T-helper 2 cell (primary cell): ENCODE data around the gene MRPS30.
"Not testable (repeated sequence)": the region's sequence is repeated elsewhere in the genome, so short reads cannot be mapped to it uniquely, and the experiment has no call there.

Experiments
- DNase-seq, 5 experiments: peaks; one replicate each; pipeline versions ENCODE4 v3.0.0 to v3.0.0-alpha.2; 2012 to 2022
- total RNA-seq, 2 donors: gene quantifications; one replicate each; lab custom pipeline; 2026; lab: John Stamatoyannopoulos, UW

The MRPS30 gene
- total RNA-seq, result 49.6 to 65.3 reads per million in 2 donors

GRCh38 chr5:44808435-44809214 is at the start of gene MRPS30:
TSS of gene MRPS30 (plus strand) at chr5:44808947. CDS start at chr5:44808963, 16 bp downstream.
- peak; percentile 53 to 98 (median 81) for DNase-seq

- no peak for DNase-seq
Measured at GRCh38 chr5:44769200-44769876, 39.4 kb upstream of the MRPS30 start.

GRCh38 chr5:44769877-44770209 is 38.9 kb upstream of the MRPS30 start:
- DNase-seq, result no peak

GRCh38 chr5:44770780-44771717 is 37.7 kb upstream of the MRPS30 start:
- no peak for DNase-seq

- not testable (repeated sequence) for DNase-seq
Measured at GRCh38 chr5:44772397-44772796, 36.4 kb upstream of the MRPS30 start.

DNA sequence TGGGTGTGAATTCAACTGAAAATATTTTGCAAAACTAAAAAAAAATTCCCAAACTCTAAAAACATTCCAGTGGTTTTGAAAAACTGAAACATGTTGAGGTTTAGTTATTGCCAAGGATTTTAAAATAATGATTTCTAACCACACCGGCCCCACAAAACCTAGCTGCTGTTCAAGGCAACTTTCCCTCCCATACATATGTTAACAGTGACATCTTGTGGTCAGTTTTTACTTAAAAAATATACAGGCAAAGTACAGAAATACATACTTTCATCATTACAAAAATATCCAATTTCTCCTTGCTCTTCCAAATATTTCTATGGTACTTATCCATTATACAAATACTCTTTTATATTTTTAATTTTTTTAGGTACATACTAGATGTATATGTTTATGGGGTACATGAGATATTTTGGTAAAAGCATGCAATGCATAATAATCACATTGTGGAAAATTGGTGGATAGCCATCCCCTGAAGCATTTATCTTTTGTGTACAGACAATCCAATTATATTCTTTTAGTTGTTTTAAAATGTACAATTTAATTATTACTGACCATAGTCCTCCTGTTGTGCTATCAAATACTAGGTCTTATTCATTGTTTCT is 34.4 kb upstream of the MRPS30 start:
- peak in 1 of 5 experiments; percentile 34 for DNase-seq

DNA sequence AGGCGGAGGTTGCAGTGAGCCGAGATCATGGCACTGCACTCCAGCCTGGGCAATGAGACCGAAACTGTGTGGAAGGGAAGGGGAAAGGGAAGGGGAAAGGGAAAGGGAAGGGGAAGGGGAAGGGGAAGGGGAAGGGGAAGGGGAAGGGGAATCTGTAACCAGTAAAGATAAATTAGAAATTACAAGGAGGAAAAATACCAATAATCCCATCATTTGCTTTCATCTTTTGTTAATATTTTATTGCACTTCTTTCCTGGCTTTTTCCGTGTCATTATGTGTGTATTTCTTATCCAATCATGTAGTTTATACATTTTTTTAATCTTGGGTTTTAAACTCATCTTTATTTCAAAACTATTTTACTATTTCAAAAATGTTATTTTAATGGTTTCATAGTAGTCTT is 29.6 kb upstream of the MRPS30 start:
- DNase-seq, result no peak

GRCh38 chr5:44783634-44784315 is 25.0 kb upstream of the MRPS30 start:
- DNase-seq, result no peak

- no peak for DNase-seq
Measured at GRCh38 chr5:44787731-44788130, 21.0 kb upstream of the MRPS30 start.

- not testable (repeated sequence) for DNase-seq
Measured at GRCh38 chr5:44789372-44789995, 19.3 kb upstream of the MRPS30 start.

DNA sequence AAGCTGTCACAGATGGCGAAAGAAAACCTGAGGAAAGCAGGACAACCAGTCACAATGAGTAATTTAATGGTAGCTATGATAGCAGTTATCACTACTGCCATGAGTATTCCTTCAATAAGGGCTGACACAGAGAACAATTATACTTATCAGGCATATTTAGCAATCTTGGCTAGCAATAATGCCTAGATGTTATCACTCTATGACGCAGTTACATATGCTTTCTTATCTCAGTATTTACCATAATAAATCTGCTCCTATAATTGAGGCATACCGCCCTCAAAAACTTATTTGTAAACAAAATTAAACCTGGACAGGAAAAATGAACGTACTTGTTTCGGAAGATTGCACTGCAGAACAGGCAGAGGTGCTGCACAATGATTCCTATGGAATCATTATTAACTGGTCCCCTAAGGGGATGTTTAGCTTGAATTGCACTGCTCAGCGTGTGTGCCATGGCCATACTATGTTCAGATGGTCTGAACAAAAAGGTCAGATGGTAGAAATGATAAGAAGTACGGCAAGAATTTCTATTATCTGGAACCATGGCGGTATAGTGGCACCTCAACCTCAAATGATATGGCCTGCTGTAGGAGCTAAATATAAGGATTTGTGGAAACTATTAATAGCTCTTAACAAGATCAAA is 16.6 kb upstream of the MRPS30 start:
- not testable (repeated sequence) for DNase-seq

DNA sequence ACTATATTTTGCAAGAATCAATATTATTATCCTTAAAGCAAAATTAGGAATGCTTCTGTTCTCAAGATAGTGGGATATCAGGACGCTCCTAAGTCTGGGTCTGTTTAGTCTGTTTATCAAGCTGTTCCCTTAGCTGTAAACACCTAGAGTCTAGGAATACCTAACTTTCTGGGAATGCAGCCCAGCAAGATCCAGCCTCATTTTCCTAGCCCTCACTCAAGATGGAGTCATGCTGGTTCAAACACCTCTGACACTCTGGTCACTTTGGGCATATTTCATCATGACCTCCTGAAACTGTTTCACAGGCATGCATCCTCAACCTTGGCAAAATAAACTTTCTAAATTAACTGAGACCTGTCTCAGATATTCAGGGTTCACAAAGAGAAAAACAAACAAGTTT is 14.4 kb upstream of the MRPS30 start:
- DNase-seq, result no peak

- no peak for DNase-seq
Measured at GRCh38 chr5:44795496-44795895, 13.3 kb upstream of the MRPS30 start.

DNA sequence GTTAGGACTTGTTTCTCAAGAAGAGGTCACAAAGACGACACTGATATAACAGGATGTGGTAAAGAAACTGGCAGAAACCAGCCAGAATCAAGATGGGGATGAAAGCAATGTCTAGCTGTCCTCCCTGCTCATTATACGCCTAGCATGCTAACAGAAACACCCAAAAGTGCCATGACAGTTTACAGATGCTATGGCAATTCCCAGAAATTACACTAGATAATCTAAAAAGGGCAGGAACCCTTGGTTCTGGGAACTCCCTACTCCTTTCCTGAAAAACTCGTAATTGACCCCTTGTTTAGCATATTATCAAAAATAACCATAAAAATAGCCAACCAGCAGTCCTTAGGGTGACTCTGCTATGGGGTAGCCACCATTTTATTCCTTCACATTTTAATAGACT is 10.9 kb upstream of the MRPS30 start:
- DNase-seq, result peak in 1 of 5 experiments; percentile 63

GRCh38 chr5:44801992-44802391 is 6.8 kb upstream of the MRPS30 start:
- DNase-seq, result no peak

- DNase-seq, result no peak
Measured at GRCh38 chr5:44806608-44807007, 2.1 kb upstream of the MRPS30 start.

- no peak for DNase-seq
Measured at GRCh38 chr5:44807269-44807668, 1.5 kb upstream of the MRPS30 start.

GRCh38 chr5:44809215-44809955 is 638 bp downstream of the MRPS30 start:
- peak; percentile 15 to 68 (median 22) for DNase-seq

GRCh38 chr5:44809956-44810420 is 1.2 kb downstream of the MRPS30 start:
- no peak for DNase-seq

- no peak for DNase-seq
Measured at GRCh38 chr5:44814761-44815160, 6.0 kb downstream of the MRPS30 start.
